HL-60 (cell line): ENCODE measurements around the gene OR7C1.
"Not testable (repeated sequence)": the region's sequence is repeated elsewhere in the genome, so short reads cannot be mapped to it uniquely, and the experiment has no call there.

Experiments
- CTCF ChIP-seq: IDR thresholded peaks from one replicate; pipeline ENCODE4 v1.5.1; 2011; ENCODE audit warnings: low read length, control low read depth, inconsistent platforms; ENCODE audit not compliant: insufficient read depth
- GABPA ChIP-seq: IDR thresholded peaks from 2 replicates; pipeline ENCODE4 v1.6.1; 2012; ENCODE audit warnings: low read depth
- POLR2AphosphoS5 ChIP-seq: IDR thresholded peaks from 2 replicates; pipeline ENCODE4 v1.6.1; 2012; ENCODE audit warnings: low read depth
- REST ChIP-seq: IDR thresholded peaks from 2 replicates; pipeline ENCODE4 v1.6.1; 2012; ENCODE audit warnings: low read depth; ENCODE audit not compliant: insufficient replicate concordance
- SPI1 ChIP-seq: IDR thresholded peaks from 2 replicates; pipeline ENCODE4 v1.6.1; 2012; ENCODE audit warnings: low read depth, mild to moderate bottlenecking, borderline replicate concordance

GRCh38 chr19:14781713-14782536 lies 53.1 kb downstream of the OR7C1 start:
- not testable (repeated sequence) for TF ChIP-seq CTCF, POLR2AphosphoS5, SPI1, GABPA, REST
